GM18502 (cell line): Measurements from ENCODE around the gene IGFALS.

Experiments
- ATAC-seq: cut with Tn5 transposase; IDR thresholded peaks from one replicate; pipeline ENCODE4 v1.9.1; 2021; ENCODE audit warnings: mild to moderate bottlenecking; ENCODE audit not compliant: unreplicated experiment, poor library complexity

Gene IGFALS

DNA sequence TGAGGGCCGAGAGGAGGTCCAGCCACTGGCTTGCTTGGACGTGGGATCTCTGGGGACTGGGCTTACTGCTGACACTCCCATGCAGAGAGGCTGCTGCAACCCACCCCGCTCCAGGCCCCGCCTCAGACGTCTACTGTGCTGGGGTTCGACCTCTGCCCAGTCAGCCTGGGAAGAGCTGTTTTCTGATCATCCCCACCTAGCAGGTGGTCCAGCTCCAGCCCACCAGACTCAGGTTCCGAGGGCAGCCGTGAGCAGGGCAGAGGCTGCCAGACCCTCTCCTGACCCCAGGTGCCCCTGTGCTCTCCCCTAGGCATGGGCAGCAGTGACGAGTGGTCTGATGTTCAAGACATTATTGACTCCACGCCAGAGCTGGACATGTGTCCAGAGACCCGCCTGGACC is 45.6 kb downstream of the IGFALS start:
- no peak for ATAC-seq

GRCh38 chr16:1746693-1747195 is 46.8 kb downstream of the IGFALS start:
- ATAC-seq = no peak

DNA sequence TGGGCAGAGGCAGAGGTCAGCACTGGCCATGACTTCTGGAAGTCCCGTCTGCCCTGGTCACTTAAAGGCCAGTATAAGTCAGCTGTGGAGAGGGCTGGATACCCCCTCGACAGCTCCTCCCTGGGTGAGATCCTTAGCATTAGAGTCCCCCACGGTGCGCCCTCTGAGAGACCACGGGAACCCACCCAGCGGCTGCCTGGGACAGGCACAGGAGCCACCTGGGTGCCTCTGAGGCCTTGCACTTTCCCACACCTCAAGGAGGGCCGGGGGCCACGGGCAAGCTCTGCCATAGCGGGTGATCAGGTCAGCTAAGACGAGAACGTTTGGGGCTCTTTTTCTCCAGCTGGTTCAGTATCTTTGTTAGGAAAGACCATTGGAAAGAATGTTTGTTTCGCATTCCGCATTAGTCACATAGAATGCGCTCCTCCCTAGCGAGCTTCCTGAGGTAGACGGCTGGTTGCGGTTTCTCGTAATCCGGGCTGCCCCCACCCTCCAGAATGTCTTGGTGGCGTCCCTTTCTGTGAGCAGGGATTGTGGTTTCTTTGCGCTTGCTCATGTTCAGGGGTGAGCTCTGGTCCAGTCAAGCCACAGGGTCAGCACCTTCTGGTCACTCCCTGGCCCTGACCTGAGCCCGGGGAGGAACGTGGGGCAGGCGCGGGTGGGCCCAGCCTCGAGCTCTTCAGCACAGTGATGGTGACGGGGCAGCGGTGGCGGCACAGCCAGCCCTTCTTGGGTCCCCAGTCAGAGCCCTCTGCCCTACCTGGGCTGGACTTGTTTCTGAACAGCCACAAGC is 47.4 kb downstream of the IGFALS start:
- no peak for ATAC-seq

- no peak for ATAC-seq
Observed at GRCh38 chr16:1745181-1745899, 48.2 kb downstream of the IGFALS start.

DNA sequence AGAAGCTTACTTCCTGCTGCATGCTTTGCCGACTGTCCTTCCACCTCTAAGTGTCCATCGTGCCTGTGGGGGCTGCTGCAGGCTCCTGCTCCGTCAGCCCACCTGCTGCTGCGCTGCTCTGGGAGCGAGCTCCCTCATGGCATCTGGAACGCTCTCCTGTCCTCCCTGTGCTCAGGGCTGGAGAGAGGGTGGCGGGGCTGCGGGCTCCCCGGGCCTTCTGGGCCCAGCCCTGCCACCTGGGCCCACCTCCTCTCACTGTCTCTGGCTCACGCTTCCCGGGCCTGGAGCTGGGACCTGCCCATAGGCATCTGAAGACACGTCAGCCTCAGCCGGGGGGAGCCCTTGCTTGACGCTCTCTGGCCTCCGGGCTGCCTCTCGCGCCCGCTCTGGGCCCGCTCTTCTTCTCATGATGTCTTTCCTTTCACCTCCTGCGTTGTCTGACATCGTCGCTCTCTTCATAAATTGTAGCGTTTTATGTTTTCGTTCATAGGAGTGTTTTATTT is 49.1 kb downstream of the IGFALS start:
- no peak for ATAC-seq

DNA sequence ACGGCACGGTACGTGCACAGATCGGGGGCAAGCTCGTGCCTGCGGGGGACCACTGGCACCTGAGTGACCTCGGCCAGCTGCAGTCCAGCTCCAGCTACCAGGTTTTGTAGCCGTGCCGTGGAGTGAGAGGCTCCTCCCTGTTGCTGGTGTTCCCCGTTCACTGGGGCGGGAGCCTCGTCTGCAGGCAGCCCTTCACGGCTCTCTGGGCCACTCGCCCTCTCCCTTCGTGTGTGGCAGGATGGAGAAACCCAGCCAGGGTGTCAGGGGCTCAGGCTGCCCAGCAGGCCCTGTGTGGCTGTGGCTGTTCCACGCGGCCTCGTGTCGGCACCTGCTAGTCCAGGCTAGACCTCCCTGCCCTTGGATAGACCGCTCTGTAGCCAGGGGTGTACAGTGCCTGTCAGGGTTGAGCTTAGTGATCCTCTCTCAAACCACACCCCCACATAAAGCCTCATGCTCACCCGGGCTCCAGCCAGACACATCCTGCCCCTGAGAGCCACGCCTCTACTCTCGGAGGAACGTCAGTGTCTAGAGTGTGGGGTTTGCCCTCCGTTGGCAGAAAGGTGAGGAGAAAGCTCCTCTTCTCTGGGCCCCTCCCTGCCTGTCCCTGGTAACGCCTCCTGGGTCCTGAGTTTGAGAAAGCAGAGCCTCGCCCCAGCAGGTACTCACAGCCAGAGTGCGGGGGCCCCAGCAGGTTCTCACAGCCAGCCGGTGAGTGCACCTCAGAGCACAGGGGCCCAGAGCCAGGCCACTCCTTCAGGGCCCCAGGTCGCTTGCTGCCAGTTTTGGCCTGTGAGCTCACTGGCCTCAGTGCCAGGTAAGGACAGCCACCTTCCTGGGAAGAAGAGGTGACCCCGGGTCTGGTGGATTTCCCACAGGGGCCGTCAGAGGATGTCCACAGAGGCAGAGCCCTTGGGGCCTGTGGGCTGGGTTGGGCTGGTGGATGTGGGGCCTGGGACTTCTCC is 49.8 kb downstream of the IGFALS start:
- ATAC-seq = no peak

- no peak for ATAC-seq
Observed at GRCh38 chr16:1741553-1742165, 51.8 kb downstream of the IGFALS start.

GRCh38 chr16:1740781-1741490 is 52.6 kb downstream of the IGFALS start:
- no peak for ATAC-seq
